ENCODE measurements around the gene NFATC2.

The NFATC2 gene

DNA sequence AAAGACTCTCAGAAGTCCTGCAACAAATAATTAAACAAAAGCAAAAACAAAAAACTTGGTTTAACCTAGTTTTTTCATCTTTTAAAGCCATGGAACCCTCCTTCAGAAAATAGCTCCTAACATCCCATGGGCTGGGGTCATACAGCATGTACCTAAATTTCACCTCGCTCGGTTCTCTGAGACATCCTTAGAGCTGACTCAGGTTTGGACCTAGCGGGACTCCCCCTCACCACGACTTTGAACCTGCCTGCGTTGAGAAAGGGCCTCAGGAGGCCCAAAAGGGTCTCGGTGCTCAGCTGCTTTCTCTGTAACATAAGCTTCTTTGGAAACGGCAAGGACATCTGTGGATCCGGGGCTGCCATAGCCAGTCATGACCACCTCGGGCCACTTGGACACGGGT, 112.8 kb downstream of the NFATC2 start:
- no peak for DNase-seq (ENCODE audit: low spot score)

DNA sequence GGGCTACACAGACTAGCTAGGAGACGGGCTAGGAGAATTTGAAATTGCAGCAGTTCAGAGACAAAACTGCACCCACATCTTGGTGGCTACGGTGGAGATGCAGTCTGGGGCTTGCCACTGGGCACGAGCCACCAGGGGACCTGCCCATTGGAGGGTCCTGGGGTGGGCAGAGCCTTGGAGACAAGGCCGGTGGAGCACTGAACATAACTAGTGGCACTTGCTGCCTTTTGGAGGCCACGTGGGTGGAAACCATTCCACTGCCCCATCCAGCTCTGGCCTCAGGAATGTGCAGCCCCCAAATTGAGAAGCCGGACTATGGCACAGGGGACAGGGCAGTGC, 113.4 kb downstream of the NFATC2 start:
- DNase-seq (ENCODE audit: low spot score), result no peak

DNA sequence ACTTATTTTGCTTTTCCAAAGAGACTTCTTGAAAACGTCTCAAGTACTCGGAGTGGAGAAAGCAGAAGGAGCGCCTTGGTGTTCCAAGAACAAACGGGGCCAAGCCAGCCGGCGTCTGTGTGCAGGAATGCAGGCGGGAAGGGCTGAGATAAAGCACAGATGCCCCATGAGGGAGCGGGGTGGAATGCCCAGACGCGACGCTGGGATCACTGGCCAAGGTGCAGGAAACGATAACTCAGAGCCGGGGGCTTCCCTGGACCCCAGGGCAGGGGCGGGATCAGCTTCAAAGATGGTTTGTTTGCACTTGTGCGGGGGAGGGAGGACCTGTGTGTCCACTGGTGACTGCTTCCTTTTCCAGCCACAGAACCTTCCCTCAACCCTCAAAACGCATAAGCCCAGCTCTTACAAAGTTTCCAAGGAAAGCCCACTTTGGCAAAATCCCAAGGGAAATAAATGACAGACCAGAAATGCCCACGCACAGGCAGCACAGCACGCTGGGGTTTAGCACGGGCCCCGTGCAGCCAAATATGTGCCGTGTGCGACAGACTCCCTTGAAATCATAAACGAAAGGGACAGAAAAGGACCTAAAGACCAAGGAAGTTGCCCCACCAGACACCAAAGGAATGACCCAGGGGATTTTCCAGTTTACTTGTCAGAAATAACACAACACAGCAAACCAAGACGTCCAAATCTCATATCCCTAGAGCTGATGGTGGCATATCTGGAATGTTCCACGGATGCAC, 113.9 kb downstream of the NFATC2 start:
- no peak for DNase-seq (ENCODE audit: low spot score)

- no peak for DNase-seq (ENCODE audit: low spot score)
These were observed 114.7 kb downstream of the NFATC2 start for GRCh38 chr20:51427651-51428291.

GRCh38 chr20:51426718-51427650, 115.5 kb downstream of the NFATC2 start:
- DNase-seq (ENCODE audit: low spot score), result no peak

- DNase-seq (ENCODE audit: low spot score), result no peak
These were observed 117.0 kb downstream of the NFATC2 start for GRCh38 chr20:51425347-51426106.

DNA sequence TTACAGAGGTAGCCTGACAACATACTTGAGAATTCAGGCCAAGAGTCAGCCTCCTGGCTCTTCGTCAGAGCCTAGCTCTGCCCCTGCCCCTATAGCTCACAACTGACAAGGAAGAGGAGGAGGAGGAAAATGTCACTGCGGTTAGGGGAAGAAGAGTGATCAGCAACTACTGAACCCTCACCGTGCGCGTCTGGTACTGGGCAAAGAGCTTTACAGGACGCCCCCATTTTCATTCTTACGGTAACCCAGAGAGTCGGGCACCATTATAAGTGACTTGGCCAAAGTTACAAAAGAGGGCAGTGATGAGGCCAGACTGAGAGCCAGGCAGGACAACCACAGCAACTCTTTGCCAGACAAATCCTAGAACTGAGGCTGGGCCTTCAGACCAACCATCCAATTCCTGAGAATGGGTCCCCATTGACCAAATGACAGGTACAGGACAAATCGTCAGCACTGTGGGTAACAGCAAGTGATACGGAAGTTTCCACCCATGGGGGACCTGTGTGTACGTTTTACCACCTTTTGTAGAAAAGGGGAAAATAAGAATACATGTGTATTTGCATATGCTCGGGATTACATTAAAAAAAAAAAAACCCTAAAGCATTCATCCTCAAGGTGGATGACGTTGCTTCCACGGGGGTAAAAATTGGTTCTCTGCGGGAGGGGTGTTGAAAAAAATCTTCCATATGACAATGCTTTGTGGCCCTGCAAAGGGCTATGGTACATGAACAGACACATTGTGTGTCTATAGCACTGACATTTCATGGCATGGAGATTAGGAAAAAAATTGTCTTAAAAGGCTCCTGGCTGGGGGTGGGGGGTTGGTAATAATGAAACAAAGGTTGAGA, 118.0 kb downstream of the NFATC2 start:
- no peak for DNase-seq (ENCODE audit: low spot score)

DNA sequence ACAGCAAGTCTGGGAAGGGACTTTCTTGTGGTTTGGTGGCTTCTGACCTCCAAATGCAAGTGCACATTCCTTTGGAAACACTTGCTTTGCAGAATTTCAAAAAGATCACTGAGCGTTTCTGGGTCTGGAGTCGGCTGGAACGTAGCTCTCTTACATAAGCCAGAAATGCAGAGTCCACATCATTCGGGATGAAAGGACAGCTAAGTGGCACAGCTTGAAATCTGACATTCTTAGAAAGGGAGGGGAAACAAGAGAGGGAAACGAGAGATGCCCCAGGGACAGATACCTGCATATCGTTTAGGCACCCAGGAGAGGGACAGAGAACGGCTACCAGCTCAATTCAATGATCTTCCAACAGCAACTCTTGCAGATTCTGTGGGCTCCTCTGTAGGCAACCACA, 118.7 kb downstream of the NFATC2 start:
- no peak for DNase-seq (ENCODE audit: low spot score)

GRCh38 chr20:51423290-51423667, 119.2 kb downstream of the NFATC2 start:
- no peak for DNase-seq (ENCODE audit: low spot score)

- no peak for DNase-seq (ENCODE audit: low spot score)
These were observed 119.8 kb downstream of the NFATC2 start for GRCh38 chr20:51422514-51423289.

DNA sequence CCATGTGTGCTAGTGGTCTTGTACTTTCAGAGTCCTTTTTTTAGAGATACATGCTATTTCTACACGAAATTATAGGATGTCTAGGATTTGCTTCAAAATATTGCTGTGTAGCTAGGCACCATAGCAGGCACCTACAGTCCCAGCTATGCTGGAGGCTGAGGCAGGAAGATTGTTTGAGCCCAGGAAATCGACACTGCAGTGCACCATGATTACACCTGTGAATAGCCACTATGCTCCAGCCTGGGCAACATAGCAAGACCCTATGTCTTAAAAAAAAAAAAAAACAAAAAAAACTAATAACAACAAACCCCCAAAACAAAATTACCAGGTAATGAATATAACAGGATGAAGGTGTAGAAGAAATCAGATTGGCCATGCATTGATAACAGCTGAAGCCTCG, 121.7 kb downstream of the NFATC2 start:
- no peak for DNase-seq (ENCODE audit: low spot score)

- DNase-seq (ENCODE audit: low spot score), result no peak
These were observed 122.4 kb downstream of the NFATC2 start for GRCh38 chr20:51420111-51420510.

DNA sequence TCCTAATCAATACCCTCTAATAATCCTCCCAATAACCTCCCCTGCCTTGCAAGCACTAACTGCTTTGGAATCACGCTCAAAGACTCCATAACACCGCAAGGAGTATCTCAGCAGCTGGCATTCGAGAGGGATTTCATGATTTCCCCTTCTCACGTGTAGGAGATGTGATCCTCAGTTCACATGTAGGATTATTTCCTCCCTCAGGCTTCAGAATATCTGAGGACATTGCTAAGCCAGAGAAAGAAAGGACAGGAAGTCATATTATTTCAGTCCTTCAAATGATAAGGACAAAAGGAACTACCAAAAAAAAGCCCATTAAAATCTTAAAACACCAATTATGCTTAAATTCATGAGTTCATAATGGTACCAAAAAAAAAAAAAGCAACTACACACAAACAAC, 122.9 kb downstream of the NFATC2 start:
- no peak for DNase-seq (ENCODE audit: low spot score)

DNA sequence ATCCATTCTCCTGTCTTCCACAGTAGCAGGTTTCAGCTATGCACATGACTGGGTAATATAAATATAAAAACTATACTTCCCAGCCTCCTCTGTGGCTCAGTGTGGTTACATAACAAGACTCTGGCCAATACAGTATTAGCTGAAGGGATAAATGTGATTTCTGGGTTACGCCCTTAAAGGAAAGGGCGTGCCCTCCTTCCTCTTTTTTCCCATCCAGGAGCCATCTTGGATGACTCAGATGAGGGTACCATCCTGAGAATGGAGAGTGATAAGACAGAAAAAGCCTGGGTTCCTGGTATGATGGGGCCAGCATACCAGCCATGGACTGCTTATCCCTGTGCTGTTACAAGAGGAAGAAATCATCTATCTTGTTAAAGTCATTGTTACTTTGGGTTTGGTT, 123.3 kb downstream of the NFATC2 start:
- DNase-seq (ENCODE audit: low spot score), result no peak

DNA sequence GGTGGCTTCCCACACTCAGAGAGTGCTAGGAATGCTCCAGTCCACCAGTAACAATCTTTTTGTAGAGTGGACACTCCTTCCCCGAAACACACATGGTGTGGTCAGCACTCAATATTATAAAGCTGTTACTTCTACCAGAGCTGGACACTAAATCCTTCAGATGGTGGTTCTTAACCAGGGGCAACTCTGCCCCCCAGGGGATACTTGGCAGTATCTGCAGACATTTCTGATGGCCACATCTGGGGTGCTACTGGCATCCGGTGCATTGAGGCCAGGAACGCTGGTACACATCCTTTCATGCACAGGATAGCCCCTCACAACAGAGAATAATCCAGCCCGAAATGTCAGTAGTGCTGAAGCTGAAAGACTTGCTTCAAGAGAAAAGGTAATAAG, 124.4 kb downstream of the NFATC2 start:
- DNase-seq (ENCODE audit: low spot score), result no peak

DNA sequence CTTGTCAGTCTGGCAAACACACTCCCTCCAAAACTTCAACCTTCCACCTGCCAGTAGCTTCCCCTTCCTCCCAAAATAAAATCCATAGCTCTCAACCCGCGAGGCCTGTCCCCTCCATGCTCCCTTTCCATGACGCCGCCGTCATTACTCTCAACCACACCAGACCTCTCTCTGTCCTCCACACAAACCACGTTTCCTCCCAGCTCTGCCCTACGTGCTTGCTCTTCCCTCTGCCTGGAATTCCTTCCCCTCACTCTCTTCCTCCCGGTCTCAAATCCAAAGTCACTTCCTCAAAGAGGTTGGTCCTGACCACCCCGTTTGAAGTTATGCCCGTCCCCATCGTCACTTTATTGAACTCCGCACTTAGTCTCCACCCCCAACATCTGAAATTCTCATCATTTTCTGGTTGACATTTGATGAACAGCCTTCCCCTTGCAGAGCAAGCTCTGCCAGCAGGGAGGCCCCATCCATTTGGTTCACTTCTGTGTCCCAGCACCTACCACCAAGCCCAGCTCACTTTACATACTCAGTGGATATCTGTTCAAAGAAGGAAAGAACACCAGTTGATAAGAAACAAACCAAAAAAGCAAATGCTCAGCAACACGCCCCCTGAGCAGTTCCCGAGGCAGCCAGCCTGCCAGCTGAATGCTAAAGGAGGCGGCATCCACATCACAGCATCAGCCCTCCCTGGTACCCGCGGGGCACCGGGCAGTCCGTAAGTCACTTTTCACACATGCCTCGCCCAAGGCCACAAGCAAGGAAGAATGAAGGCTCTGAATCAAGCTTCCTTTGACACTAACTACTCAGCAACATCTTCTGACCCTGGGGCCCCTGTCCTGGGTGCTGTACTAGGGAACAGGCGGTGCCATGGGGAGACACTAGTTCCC, 125.0 kb downstream of the NFATC2 start:
- no peak for DNase-seq (ENCODE audit: low spot score)

- DNase-seq (ENCODE audit: low spot score), result no peak
These were observed 125.8 kb downstream of the NFATC2 start for GRCh38 chr20:51416532-51417249.

- no peak for DNase-seq (ENCODE audit: low spot score)
These were observed 128.7 kb downstream of the NFATC2 start for GRCh38 chr20:51413857-51414256.

DNA sequence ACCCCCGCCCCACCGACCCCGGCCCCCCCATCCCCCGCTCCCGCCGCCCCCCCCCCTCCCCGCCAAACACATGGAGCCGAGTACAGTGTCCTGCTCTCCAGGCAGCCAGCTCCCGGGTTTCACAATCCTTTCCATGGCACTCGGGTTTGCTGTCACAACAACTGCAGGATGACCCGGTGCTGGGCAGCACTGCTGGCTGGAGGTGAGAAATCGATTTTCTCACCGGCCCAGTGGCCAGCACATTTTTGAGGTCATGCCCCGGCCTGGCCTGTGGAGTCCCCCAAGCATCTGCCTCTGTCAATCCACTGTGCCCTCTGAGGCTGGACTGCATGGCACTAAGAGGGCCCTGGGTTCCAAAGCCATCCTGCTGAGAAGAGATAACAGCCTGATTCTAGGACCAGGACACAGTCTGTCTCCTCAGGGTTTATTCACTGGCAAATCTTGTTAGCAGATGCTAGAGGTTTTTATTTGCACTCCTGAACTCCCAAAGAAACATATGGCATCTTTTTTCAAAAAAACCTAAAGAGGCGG, 129.5 kb downstream of the NFATC2 start:
- DNase-seq (ENCODE audit: low spot score), result no peak
